ENCODE results near the gene PNMA8B. TPM values are rescaled to one million over a fixed set of nuclear protein-coding genes. Genes with fewer than 3 reads are reported as not detected.

Gene PNMA8B
- total RNA-seq, 1 donor from 2014 or later, result 5.3 TPM

DNA sequence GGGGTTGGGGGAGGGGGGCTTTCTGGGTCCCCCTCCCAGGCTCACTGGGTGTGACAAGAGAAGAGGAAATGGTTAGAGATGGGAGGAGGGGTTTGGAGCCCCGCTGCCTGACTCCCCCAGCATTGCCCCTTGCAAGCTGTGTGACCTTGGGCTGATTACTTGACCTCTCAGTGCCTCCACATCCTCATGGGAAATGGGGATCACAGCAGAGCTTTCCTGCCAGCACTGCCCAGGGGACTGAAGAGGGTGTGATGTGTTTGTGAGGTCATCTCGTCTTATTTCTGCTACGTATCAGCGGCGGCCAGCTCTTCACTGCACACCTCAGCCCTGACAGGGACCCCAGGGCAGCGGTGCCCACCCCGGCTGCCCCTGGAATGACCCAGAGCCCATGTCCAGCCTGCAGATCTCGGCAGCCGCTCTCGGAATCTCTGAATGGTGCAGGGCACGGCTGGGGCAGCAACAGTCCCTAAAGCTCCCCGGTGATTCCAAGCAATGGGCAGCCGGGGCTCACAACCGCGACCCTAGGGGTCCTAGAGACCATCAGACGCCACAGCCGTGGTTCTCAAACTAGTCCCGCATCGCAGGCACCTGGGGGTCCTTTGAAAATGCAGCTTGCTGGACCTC lies 8.4 kb downstream of the PNMA8B start:
- no peak for DNase-seq (ENCODE audit: low spot score)

DNA sequence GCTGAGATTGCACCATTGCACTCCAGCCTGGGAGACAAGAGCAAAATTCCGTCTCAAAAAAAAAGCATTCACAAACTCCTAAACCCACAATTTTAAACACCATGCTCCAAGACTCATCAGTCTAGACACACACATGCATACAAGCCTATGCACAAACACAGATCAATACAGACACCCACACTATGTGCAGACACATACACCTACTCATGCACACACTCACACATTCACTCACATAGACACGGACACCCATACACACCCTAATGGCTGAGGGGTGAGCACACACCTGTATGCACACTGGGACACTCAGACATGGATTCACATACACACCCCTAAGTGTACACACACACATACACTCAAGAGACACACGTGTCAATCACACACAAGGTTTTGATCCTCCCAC lies 9.3 kb downstream of the PNMA8B start:
- DNase-seq (ENCODE audit: low spot score), result no peak

DNA sequence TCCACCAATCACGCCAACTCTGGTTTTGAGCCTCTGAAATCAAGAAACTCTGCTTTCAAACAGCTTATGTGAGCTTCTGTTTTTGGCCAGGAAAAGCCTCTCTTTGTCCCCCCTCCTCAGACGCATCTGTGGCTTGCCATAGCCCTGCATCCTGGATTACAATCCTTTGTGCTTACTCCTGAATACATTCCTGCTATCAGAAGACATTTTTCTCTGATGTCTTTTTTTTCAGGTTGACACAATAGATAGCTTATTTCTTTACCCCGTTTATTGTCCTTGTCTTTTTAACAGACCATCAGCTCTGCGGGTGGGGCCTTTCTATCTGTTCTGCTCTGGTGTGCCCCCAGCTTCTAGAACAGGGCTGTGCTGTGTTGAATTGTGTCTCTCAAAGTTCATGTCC lies 11.0 kb downstream of the PNMA8B start:
- DNase-seq (ENCODE audit: low spot score), result no peak

DNA sequence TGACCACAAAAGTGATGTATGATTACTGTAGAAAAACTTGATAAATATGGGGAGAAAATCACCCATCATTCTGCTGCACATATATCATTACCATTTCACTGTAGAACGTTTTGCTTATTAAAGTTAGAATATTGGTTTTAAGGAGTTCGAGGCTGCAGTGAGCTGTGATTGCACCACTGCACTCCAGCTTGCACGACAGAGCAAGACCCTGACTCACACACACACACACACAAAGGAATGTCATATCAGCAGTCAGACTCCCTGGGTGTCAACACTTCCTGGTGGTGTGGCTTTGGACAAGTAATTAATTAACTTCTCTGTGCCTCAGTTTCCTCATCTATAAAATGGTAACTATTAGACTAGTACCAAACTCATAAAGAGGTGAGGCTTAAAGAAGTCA lies 13.0 kb downstream of the PNMA8B start:
- no peak for DNase-seq (ENCODE audit: low spot score)

DNA sequence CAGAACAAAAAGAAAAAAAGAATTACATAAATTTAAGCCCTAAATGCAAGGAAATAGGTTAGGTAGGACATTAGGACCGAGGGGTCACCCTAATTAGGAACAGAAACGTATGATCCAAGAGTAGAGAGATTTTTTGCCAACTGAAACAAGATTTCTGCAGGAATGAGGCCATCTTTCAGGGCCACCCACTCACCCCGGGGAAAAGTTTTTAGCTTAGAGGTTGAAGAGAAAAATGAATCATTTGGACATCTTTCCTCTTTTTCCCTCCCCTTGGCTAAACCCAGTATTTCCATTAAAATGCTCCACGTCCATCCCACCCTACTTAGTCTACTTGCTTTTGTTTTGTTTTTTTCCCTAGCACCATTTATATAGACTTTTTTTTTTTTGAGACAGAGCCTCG lies 13.7 kb downstream of the PNMA8B start:
- no peak for DNase-seq (ENCODE audit: low spot score)

DNA sequence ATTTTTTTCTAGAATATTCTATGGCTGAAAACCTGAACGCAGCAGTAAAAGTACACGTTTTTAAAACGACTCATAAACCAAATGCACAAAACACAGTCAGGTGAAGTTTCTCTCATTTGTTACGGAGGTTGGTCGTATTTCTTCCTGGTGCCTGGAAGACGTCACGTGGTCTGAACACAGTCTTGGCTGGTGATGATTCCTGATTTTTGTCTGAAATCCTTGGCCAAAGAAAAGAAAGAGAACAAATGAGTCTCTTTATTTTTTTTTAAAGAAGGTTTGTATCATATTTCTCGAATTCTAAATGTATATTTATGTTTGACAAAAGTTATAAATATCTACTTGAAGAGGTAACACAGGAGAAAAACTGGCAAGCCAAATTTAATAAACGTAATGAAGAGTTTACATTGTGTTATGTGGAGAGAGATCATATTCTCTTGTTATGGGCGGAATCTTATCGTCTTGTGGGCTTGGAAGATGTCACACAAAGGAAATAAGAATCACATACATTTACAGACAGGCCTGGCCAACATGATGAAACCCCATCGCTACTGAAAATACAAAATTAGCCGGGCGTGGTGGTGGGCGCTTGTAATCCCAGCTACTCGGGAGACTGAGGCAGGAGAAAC lies 14.3 kb downstream of the PNMA8B start:
- DNase-seq (ENCODE audit: low spot score), result no peak

DNA sequence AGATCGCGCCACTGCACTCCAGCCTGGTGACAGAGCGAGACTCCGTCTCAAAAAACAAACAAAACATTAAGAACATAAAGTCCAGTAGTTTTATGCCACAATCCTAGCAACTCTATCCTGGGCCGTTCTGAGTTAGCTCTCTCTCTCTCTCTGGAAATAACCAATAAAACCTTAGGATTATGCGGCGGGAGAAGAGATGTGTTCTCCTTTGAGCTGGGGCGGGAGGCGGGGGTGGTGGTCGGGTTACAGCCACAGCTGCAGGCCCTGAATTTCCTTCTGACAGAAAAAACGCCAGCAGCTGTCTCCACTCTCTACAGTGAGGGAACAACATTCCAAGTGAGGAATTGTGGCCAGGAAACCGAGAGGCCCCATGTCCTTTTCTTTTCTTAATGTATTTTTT lies 15.3 kb downstream of the PNMA8B start:
- peak; percentile 36 for DNase-seq (ENCODE audit: low spot score)

DNA sequence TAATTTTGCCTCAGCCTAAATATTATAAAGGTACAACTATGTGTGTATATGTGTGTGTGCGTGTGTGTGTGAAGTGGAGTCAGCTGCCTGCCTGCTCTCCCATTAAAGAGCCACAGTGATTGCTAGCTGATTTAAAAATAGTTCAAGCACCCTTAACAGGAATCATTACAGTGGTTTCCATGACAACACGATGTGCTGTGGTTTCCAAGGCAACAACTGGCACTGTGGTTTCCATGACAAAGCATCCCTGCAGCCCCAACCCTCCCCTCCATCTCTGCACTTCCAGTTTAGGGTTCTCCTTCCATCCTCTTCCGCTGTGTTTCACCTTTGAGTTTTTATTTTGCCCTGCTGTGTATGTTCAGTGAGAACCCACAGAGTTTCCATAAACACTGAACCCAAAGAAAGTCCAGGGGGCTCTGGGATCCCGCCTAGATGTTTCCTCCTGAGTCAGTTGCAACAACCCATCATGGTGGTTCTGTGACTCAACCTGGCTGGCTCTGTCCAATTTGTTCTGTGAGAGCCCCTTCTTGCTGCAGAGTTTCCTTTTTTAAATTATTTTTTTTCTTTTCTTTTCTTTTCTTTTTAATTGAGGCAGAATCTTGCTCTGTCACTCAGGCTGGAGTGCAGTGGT lies 17.2 kb downstream of the PNMA8B start:
- DNase-seq (ENCODE audit: low spot score), result no peak

DNA sequence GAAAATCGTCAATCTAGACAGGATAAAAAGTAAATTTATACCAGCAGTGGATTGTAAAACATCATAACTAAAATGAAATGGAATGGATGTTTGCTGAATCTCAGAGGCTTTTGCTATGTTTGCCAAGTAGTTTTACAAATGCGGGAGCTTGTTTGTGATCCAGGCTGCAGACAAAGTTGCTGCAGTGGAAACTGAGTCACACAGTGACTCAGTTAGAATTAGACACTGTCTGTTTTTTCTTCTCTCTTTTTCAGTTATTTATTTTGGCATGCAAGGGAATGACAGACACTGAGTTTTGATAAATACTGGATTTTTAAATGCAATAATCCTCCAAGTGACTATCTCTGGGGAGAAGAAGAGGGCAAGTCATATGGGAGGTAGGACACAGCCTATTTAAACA lies 19.7 kb downstream of the PNMA8B start:
- DNase-seq (ENCODE audit: low spot score), result no peak

DNA sequence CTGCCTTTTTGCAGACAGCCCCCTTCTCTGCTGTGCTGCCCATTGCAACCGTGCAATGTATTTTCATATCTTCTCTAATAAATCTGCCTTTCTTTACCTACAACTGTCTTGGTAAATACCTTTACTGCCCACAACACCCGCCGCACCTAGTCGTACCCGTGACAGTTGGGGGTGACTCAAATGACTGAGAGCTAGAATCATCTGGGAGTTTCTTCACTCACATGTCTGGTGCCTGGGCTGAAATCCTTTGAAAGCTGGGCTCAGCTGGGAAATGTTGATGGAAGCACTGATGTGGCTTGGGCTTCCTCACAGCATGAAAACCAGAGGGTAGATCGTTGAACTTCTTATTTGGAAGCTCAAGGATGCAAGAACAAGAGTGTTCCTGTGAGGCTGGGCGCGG lies 21.5 kb downstream of the PNMA8B start:
- no peak for DNase-seq (ENCODE audit: low spot score)

DNA sequence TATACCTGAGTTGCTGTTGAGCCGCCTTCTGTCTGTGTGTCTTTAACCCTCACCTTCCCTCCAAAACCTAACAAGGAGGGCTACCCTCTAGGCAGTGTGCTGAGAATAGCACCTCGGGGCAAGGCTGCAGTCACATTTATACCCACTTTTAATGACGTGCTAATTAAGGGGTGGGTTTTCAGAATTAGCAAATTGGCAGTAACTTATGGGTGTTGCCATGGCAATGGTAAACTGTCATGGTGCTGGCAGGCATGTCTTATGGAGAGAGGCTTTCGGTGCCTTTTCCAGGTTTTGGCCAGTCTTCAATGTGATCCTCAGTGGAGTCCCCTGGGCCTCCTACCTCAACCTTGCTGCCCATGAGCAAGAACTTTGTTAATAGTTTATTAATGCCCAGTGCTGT lies 23.1 kb downstream of the PNMA8B start:
- no peak for DNase-seq (ENCODE audit: low spot score)

DNA sequence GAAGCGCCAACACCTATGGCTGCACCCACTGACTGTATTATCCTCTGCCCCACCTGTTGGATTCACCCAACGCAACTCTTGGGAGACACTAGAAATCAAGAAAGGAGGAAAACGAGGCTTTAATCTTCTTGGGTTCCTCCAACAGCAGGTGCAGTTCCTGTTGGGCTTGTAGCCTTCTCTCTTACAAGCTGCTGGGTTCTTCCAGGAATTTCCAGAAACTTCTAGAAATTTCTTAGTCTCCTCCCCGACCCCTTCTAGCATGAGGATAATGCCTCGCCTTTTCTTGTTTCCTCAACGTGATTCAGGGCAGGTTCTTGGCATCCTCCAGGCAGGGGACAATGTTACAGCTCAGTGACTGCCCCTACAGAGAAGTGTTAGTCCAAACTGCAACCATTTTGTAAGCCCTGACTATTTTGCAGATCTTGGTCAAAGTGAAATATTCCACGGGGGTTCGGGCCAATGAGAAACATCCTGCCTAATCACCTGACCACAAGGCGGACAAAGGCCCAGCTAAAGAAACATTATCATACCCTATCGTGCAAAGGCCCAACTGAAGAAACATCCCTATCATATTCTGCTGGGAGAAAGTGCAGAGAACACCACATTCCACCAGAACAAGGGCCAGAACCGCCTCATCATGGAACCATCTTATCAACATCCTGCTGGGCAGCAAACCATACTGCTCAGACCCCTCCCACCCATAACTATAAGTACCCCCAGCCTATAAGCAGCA lies 23.7 kb downstream of the PNMA8B start:
- no peak for DNase-seq (ENCODE audit: low spot score)

DNA sequence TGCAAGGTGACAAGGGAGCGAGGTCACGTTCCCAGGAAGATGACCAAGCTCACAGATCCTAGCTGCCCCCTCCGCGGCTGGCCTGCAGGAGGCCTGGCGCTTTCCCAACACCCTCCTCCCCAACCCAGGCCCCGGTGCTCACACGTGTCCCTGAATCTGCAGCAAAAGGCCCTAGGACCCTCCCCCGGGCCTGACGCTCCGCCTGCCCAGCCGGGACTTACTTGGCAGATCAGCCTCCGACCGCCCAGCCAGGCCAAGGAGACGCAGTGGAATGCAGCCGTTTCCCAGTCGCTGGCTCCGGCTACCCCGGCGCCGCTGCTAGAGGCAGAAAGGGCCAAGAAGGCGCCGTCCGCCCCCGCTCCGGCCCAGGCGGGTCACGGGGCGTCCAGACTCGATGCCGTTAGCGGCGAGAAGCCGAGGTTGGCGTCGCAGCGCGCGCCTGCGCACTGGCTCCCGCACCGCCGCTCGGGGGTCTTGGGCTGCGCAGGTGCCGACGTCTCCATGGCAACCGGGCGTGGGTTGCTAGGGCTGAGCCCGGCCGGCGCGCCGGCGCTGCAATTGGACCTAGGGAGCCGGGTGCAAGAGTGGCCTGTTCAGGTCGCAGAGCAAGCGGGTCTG lies 24.4 kb downstream of the PNMA8B start, which contains the start of gene PNMA8A:
Gene PNMA8A, minus strand, starts transcription at position 448 of the 618 bp plus-strand sequence. CDS start 528 bp downstream, outside the sequence.
- DNase-seq (ENCODE audit: low spot score), result peak; percentile 45

DNA sequence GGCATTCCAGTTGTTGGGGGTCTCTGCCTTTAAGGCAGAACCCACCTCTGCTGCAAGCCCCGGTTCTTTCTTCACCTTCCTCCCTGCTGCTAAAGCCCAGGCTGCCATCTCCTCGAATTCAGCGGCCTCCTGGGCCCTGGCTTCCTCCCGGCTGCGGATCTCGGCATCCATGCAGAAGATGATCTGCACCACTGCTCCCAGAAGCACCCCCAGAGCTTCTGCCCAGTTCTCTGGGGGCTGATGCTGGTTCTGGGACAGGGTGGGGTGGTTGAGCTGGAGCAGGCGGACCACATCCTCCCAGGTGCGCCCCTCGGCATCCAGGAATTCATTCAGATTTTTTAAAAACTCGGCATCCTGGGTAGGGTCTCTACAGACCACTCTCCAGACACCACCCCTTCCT lies 25.3 kb downstream of the PNMA8B start:
- DNase-seq (ENCODE audit: low spot score), result no peak

DNA sequence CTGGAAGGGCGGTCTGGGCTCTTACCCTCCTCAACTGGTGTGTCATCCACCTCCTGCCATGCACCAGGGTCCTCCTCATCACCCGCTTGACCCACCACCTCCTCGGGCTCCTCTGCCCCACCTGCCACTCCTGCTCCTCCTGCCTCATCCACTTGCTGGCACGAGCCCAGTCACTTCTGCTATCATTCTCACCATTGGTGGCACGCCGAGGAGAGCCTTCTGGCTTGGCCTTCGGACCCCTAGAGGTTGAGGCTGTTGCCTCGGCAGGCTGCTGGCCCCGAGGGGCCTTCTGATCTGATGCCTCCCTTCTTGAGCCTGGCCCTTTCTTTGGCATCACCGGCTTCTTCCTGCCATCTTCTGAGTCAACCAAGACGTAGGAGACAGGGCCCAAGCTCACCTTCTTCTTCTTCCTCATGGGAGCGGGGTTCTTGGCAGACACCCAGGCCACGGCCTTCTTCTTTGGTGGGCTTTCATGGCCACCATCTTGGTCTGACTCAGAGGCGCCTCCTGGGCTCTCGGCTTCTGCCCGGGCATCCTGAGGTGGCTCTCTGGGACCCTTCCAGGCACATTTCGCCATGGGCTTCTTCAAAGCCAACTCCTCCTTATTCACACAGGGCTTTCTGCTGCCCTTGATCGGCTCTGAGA lies 26.0 kb downstream of the PNMA8B start:
- DNase-seq (ENCODE audit: low spot score), result no peak

DNA sequence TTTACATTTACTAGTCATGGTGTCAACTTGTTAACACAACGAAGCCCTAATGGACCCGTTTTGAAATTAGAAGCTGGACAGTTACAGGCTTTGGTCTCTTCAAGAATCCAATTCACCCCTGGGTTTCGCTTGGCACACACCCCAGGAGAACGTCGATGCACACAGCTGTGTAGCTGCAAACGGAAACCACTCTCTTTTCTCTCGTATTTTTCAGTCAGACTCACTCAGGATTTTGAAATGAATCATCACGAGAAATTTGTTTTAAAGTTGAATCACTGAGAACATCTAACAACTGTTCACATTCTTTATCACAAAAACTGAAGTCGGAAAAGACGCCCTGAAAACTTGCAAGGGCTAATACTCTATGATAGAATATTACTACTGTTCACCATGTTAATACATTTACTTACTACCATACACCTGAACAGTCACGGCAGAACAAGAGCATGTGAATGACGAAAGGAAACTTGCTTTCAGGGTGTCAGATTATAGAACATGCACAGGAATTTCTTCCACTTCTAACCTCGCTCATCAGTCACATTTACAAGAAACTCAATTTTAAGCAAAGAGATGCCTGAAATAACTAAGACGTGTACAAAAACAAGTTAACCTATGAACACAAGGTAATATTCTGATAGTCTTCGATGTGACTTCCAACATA lies 29.0 kb downstream of the PNMA8B start:
- DNase-seq (ENCODE audit: low spot score), result no peak

DNA sequence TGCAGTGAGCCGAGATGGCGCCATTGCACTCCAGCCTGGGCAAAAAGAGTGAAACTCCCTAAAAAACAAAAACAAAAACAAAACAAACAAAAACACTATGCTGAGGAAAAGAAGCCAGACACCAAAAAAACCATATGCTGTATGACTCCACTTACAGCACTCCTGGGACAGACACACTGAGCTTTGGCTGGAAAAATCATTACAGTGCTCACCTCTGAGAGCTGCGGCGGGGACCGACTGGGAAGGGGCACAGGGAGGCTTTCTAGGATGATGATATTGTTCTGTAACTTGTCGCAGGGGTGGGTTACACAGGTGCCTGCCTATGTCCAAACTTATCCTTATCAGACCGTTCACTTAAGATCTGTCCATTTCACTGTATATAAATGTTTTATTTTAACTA lies 32.2 kb downstream of the PNMA8B start:
- no peak for DNase-seq (ENCODE audit: low spot score)

DNA sequence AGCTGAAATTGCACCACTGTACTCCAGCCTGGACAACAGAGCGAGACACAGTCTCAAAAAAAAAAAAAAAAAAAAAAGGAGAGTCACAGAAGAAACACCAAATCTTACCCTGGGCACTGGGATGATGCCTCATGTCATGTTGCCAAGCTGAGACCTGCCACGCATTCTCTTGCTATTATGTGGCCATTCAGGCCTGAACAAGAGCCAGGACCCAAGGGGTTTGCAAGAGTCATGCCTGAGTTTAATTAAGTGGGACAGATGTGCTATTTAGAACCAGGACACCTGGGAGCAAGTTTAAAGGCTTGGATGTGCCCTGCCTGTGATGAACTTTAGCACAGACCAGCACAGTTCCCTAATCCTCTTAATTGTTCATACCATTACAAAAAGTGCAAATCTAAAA lies 34.1 kb downstream of the PNMA8B start:
- no peak for DNase-seq (ENCODE audit: low spot score)

DNA sequence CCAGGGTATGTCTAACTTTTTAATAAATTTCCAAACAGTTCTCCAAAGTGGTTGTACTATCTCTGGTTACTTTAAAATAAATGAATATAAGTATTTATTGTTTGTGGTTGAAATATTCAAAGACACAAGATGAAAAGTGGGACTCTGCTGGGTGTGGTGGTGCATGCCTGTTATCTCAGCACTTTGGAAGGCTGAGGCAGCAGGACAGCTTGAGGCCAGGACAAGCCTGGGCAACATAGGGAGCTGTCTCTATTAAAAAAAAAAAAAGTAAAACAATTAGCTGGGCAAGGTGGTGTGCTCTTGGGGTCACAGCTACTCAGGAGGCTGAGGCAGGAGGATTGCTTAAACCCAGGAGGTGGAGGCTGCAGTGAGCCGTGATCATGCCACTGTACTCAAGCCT lies 34.7 kb downstream of the PNMA8B start:
- DNase-seq (ENCODE audit: low spot score), result no peak

DNA sequence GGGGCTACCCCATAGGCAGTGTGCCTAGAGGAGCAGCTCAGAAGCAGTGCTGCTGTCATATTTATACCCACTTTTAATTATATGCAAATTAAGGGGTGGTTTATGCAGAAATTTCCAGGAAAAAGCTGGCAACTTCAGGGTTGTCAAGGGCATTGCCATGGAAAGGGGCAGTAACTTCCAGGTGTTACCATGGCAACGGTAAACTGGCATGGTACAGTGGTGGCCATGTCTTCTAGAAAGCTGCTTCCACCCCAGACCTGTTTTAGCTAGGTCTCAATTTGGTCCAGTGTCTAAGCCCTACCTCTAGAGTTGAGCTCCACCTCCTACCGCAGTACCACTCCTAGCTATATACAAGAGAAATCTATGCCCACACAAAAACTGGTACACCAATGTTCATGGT lies 35.6 kb downstream of the PNMA8B start:
- no peak for DNase-seq (ENCODE audit: low spot score)

DNA sequence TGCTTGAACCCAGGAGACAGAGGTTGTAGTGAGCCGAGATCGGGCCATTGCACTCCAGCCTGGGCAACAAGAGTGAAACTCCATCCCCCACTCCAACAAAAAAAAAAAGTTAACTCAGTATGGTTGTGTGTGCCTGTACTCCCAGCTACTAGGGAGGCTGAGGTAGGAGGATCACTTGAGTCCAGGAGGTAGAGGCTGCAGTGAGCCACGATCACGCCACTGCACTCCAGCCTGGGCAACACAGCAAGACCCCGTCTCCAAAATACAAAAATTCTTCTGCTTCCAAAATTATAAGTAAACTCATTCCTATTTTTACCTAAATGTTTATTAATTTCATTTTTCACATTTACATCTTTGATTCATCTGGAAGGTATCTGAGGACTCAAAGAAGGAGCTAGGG lies 38.7 kb downstream of the PNMA8B start:
- DNase-seq (ENCODE audit: low spot score), result no peak
